GM12878 (cell line): ENCODE measurements around the gene KREMEN2. TPM values are rescaled to one million over a fixed set of nuclear protein-coding genes. Genes with fewer than 3 reads are reported as not detected.

ENCODE experiments used
- ATAC-seq: fragments of 200-7000 bp; cut with Tn5 transposase; 3 replicates; pipeline ENCODE4 v1.9.1; 2020; ENCODE audit warnings: mild to moderate bottlenecking, moderate library complexity
- BruUV-seq: library from RNA; stranded (reverse); fragments of 400-500 nt; replicated peaks from 2 replicates; lab custom pipeline; 2021; lab: Mats Ljungman, UMichigan
- CTCF ChIA-PET: fragments of 300-600 bp; sonication (Branson Sonifier 250); formaldehyde crosslinking; extraction: SDS; loops from one replicate; lab custom pipeline; 2021; ENCODE audit warnings: inconsistent platforms; lab: Yijun Ruan, JAX
- POLR2A ChIA-PET: fragments of 350-600 bp; formaldehyde crosslinking; extraction: SDS; loops from one replicate; lab custom pipeline; 2021; ENCODE audit warnings: inconsistent platforms; lab: Charles Lee
- RAD21 ChIA-PET: fragments of 300-600 bp; sonication (Branson Sonifier 250); formaldehyde crosslinking; loops from one replicate; lab custom pipeline; 2023; ENCODE audit warnings: antibody characterized with exemption; ENCODE audit not compliant: unreplicated experiment; lab: Charles Lee
- SMC1A ChIA-PET: fragments of 300-600 bp; sonication (Branson Sonifier 250); formaldehyde crosslinking; loops from one replicate; lab custom pipeline; 2023; ENCODE audit not compliant: unreplicated experiment, uncharacterized antibody; lab: Charles Lee
- DNase-seq: peaks from one replicate; pipeline ENCODE4 v3.0.0-alpha.2; 2011; ENCODE audit warnings: low read depth, low spot score
- FAIRE-seq: peaks from 3 replicates; lab custom pipeline; 2011; peaks lifted over from hg19 to GRCh38; lab: Jason Lieb, UNC
- H2AFZ ChIP-seq: 2 replicates; pipeline ENCODE4 v1.6.0; 2011; ENCODE audit warnings: low read depth, low read length, control low read depth; ENCODE audit not compliant: control insufficient read depth
- H3K27ac ChIP-seq: 2 replicates; pipeline ENCODE4 v1.5.1; 2011; ENCODE audit warnings: control low read depth; ENCODE audit not compliant: control insufficient read depth, insufficient read depth
- H3K27me3 ChIP-seq, 2 experiments: replicated peaks in 1 of 2; 2 replicates each; pipeline versions ENCODE4 v1.6.0 to v1.6.1; 2011; ENCODE audit warnings: low read length in 1 of 2; ENCODE audit not compliant: control insufficient read depth in 2 of 2, insufficient read depth in 2 of 2
- H3K36me3 ChIP-seq, 2 experiments: 2 replicates each; pipeline ENCODE4 v1.5.1; 2011; ENCODE audit warnings: low read length in 1 of 2; ENCODE audit not compliant: control insufficient read depth in 2 of 2, insufficient read depth in 2 of 2
- H3K4me1 ChIP-seq: 2 replicates; pipeline ENCODE4 v1.6.1; 2011; ENCODE audit warnings: mild to moderate bottlenecking, low read length, moderate library complexity, mixed read lengths; ENCODE audit not compliant: control insufficient read depth, insufficient read depth
- H3K4me2 ChIP-seq: 2 replicates; pipeline ENCODE4 v1.6.0; 2011; ENCODE audit warnings: control low read depth; ENCODE audit not compliant: control insufficient read depth, insufficient read depth
- H3K4me3 ChIP-seq: fragments of 200-600 bp; sonication (generic); 2 replicates; pipeline ENCODE4 v1.5.1; 2016
- H3K79me2 ChIP-seq: 2 replicates; pipeline ENCODE4 v1.6.0; 2011; ENCODE audit warnings: low read length; ENCODE audit not compliant: control insufficient read depth, insufficient read depth
- H3K9ac ChIP-seq: 2 replicates; pipeline ENCODE4 v1.8.0; 2011; ENCODE audit warnings: low read length, control low read depth, mixed read lengths; ENCODE audit not compliant: control insufficient read depth, insufficient read depth
- H3K9me3 ChIP-seq: replicated peaks from 3 replicates; pipeline ENCODE4 v1.5.1; 2011; ENCODE audit warnings: mild to moderate bottlenecking, low read length; ENCODE audit not compliant: control insufficient read depth, insufficient read depth
- H4K20me1 ChIP-seq: 2 replicates; pipeline ENCODE4 v1.6.0; 2011; ENCODE audit not compliant: control insufficient read depth, insufficient read depth
- CBX3 ChIP-seq: fragments of 200-600 bp; sonication (generic); IDR thresholded peaks from 2 replicates; pipeline ENCODE4 v1.6.1; 2016; ENCODE audit warnings: low read depth, borderline replicate concordance
- ETV6 ChIP-seq, 2 experiments: fragments of 450-650 bp in 1 of 2; IDR thresholded peaks in 1 of 2; conservative IDR thresholded peaks in 1 of 2; 2 replicates each; pipeline ENCODE4 v1.6.1; 2014; ENCODE audit warnings: antibody characterized with exemption in 1 of 2, borderline replicate concordance in 1 of 2, low read depth in 1 of 2, mild to moderate bottlenecking in 1 of 2, moderate library complexity in 1 of 2
- RCOR1 ChIP-seq: conservative IDR thresholded peaks from 2 replicates; pipeline ENCODE4 v1.6.1; 2012; ENCODE audit warnings: low read depth, low read length, improper control_type of control experiment
- SIN3A ChIP-seq: IDR thresholded peaks from 2 replicates; pipeline ENCODE4 v1.6.1; 2012; ENCODE audit warnings: low read depth, low read length, improper control_type of control experiment
- TCF3 ChIP-seq: IDR thresholded peaks from 2 replicates; pipeline ENCODE4 v1.6.1; 2012; ENCODE audit warnings: low read depth, mild to moderate bottlenecking, low read length, borderline replicate concordance; ENCODE audit not compliant: insufficient read depth
- USF1 ChIP-seq: IDR thresholded peaks from 2 replicates; pipeline ENCODE4 v1.6.1; 2011; ENCODE audit warnings: borderline replicate concordance, low read depth, mild to moderate bottlenecking, moderate library complexity, mixed read lengths, low read length; ENCODE audit not compliant: insufficient read depth; ENCODE audit errors: extremely low read length
- ZBTB11 ChIP-seq: fragments of 450-650 bp; formaldehyde crosslinking; IDR thresholded peaks from 2 replicates; pipeline ENCODE4 v1.5.0; 2022; ENCODE audit warnings: mild to moderate bottlenecking, missing genetic modification characterization
- ZNF384 ChIP-seq: IDR thresholded peaks from 2 replicates; pipeline ENCODE4 v1.6.1; 2012; ENCODE audit warnings: low read depth, mild to moderate bottlenecking, low read length, improper control_type of control experiment, borderline replicate concordance
- WGBS: methylation state at CpG from one replicate; pipeline ENCODE4 v1.1.6; 2016; ENCODE audit warnings: low lambda C conversion rate; ENCODE audit not compliant: insufficient replicate concordance, insufficient coverage; ENCODE audit errors: missing lambda C conversion rate; 5-methylcytosine and 5-hydroxymethylcytosine counted together
- in situ Hi-C: fragments of 300-500 bp; cut with MboI; formaldehyde crosslinking; loops from 9 replicates; pipeline ENCODE4 v1.14.3; 2018; ENCODE audit warnings: mixed read lengths
- intact Hi-C: fragments of 100-400 bp; cut with micrococcal nuclease; formaldehyde crosslinking; loops from one replicate; pipeline ENCODE4 v1.14.2; 2022; ENCODE audit not compliant: unreplicated experiment
- polyA plus RNA-seq, 11 experiments: library from polyadenylated mRNA; depleted of rRNA in 4 of 11; unstranded in 6 of 11; stranded (reverse) in 5 of 11; fragments of >200 nt; fragmentation: Nextera tagmentation in 4 of 11; fragmentation: Illumina TruSeq in 1 of 11; extraction: Ambion mirVana in 4 of 11; extraction: Trizol in 1 of 11; gene quantifications; 1 replicate in 1 of 11; 2 replicates in 10 of 11; pipeline versions ENCODE4 v1.2.1 to v1.2.3, GENCODE V29; 2011 to 2016; ENCODE audit warnings: inconsistent platforms in 2 of 11, missing spikeins in 2 of 11, low read depth in 1 of 11
- total RNA-seq, 4 experiments: library from RNA; depleted of rRNA in 3 of 4; stranded (reverse); fragments of >200 nt in 3 of 4; fragmentation: Illumina TruSeq in 1 of 4; extraction: Trizol in 1 of 4; gene quantifications; 2 replicates each; pipeline versions ENCODE4 v1.2.1 to v1.2.3, GENCODE V29; 2013 to 2021
- TF ChIP-seq, protein P1 (sequence below): fragments of 450-650 bp; IDR thresholded peaks from 2 replicates; pipeline ENCODE4 v1.6.1; 2018; ENCODE audit warnings: borderline replicate concordance, mild to moderate bottlenecking; ENCODE audit not compliant: partially characterized antibody
- TF ChIP-seq, protein P2 (sequence below): IDR thresholded peaks from 2 replicates; pipeline ENCODE4 v1.6.1; 2012; ENCODE audit warnings: low read depth, low read length, improper control_type of control experiment
- TF ChIP-seq, protein P3 (sequence below): IDR thresholded peaks from 2 replicates; pipeline ENCODE4 v1.6.1; 2012; ENCODE audit warnings: low read depth, low read length, improper control_type of control experiment

KREMEN2 gene
- total and polyA plus RNA-seq, 10 of the 15 experiments (the other 5 are each of a cell fraction or from before 2014, with no cell fraction given) = 0.06 to 3.7 (median 0.83) TPM; not detected in 2

DNA sequence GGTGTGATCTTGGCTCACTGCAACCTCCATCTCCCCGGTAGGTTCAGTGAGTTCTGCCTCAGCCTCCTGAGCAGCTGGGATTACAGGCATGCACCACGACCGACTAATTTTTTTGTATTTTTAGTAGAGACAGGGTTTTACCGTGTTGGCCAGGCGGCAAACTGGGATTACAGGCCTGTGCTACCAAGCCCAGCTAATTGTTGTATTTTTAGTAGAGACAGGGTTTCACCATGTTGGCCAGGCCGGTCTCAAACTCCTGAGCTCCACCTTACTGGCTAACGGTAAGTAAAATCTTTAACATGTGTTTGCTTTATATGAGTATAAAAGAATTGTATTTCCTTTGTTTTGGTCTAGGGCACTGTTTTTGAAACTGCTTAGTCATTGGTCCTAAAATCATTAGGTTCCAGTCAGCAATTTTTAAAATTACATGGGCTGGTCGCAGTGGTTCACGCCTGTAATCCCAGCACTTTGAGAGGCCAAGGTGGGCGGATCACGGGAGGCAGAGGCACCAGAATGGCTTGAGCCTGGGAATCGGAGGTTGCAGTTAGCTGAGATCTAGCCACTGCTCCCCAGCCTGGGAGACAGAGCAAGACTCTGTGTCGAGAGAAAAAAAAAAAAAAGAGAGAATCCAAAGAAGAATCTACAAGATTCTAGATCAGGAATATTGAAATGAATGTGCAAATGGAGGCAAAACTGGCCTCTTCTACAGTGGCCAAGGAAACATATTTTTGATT, 48.7 kb upstream of the KREMEN2 start:
- 96% methylated on average over 13 of the region's 13 CpGs for WGBS
- intact Hi-C loops = no loop called here
- CTCF ChIA-PET = interaction anchor here (0.6 to 7.2 kb wide), 4 partner anchors 9 to 121 kb away, joined by 3 to 80 read pairs (median 12); no protein-coding TSS in a partner anchor
- Histone ChIP-seq H3K27ac (no peak overlapping the region; the same call in 1 of the 2 replicates), H3K4me2 (no peak overlapping the region), H3K27me3 (no peaks in the 10 kb centered on the region), H3K79me2 (peaks cover 9% of the 10 kb centered on the region), H3K4me3 (no peak overlapping the region), H3K4me1 (peaks cover 3% of the 10 kb centered on the region; the same call in 1 of the 2 replicates), H4K20me1 (no peaks in the 10 kb centered on the region), H2AFZ (no peak overlapping the region), H3K36me3 (peaks cover 0 to 2% of the 10 kb centered on the region in 2 experiments; a peak in 1 of 4 replicates), H3K9ac (no peak overlapping the region), H3K9me3 (no peaks in the 10 kb centered on the region)
- POLR2A ChIA-PET = interaction anchor here (0.6 kb wide), 1 partner anchor 39 kb away, joined by 3 read pairs; no protein-coding TSS in a partner anchor
- DNase-seq (no peak), ATAC-seq (no peak), FAIRE-seq (no peak)
- no TSS peak for BruUV-seq
- in situ Hi-C loops = no loop called here
- RAD21 ChIA-PET = interaction anchor here (1.5 kb wide), 1 partner anchor 12 kb away, joined by 3 read pairs; no protein-coding TSS in a partner anchor
- SMC1A ChIA-PET = no interaction called here
- TF ChIP-seq, protein P1, sequence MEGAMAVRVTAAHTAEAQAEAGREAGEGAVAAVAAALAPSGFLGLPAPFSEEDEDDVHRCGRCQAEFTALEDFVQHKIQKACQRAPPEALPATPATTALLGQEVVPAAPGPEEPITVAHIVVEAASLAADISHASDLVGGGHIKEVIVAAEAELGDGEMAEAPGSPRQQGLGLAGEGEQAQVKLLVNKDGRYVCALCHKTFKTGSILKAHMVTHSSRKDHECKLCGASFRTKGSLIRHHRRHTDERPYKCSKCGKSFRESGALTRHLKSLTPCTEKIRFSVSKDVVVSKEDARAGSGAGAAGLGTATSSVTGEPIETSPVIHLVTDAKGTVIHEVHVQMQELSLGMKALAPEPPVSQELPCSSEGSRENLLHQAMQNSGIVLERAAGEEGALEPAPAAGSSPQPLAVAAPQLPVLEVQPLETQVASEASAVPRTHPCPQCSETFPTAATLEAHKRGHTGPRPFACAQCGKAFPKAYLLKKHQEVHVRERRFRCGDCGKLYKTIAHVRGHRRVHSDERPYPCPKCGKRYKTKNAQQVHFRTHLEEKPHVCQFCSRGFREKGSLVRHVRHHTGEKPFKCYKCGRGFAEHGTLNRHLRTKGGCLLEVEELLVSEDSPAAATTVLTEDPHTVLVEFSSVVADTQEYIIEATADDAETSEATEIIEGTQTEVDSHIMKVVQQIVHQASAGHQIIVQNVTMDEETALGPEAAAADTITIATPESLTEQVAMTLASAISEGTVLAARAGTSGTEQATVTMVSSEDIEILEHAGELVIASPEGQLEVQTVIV = no peak
- TF ChIP-seq CBX3 (no peak), RCOR1 (no peak), ZBTB11 (CRISPR knock-in tag) (no peak), USF1 (no peak), ETV6 (conservative IDR thresholded peaks at IDR 0.05 in 1 of 2, IDR thresholded peaks at IDR 0.05 in 1 of 2; ENCODE audit: borderline replicate concordance in 1 of 2, low read depth in 1 of 2) (no peak), SIN3A (no peak), ZNF384 (no peak), TCF3 (no peak)
- TF ChIP-seq, protein P2, sequence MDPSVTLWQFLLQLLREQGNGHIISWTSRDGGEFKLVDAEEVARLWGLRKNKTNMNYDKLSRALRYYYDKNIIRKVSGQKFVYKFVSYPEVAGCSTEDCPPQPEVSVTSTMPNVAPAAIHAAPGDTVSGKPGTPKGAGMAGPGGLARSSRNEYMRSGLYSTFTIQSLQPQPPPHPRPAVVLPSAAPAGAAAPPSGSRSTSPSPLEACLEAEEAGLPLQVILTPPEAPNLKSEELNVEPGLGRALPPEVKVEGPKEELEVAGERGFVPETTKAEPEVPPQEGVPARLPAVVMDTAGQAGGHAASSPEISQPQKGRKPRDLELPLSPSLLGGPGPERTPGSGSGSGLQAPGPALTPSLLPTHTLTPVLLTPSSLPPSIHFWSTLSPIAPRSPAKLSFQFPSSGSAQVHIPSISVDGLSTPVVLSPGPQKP = no peak
- TF ChIP-seq, protein P3, sequence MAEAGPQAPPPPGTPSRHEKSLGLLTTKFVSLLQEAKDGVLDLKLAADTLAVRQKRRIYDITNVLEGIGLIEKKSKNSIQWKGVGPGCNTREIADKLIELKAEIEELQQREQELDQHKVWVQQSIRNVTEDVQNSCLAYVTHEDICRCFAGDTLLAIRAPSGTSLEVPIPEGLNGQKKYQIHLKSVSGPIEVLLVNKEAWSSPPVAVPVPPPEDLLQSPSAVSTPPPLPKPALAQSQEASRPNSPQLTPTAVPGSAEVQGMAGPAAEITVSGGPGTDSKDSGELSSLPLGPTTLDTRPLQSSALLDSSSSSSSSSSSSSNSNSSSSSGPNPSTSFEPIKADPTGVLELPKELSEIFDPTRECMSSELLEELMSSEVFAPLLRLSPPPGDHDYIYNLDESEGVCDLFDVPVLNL = no peak
